Osteocyte (in vitro differentiated cells): ENCODE measurements around the gene ALG1. TPM values are rescaled to one million over a fixed set of nuclear protein-coding genes. Genes with fewer than 3 reads are reported as not detected.

Source experiments
- DNase-seq: peaks from one replicate; pipeline ENCODE4 v3.0.0; 2021; ENCODE audit warnings: mixed read lengths; ENCODE audit not compliant: unreplicated experiment; ENCODE audit errors: extremely low spot score
- H3K27ac Mint-ChIP-seq: one replicate; pipeline ENCODE4 v1.8.0; 2021; ENCODE audit warnings: mild to moderate bottlenecking, mixed read lengths; ENCODE audit not compliant: unreplicated experiment
- H3K27me3 Mint-ChIP-seq: one replicate; pipeline ENCODE4 v1.8.0; 2021; ENCODE audit warnings: mixed read lengths; ENCODE audit not compliant: unreplicated experiment
- H3K36me3 Mint-ChIP-seq: one replicate; pipeline ENCODE4 v1.8.0; 2021; ENCODE audit warnings: mixed read lengths; ENCODE audit not compliant: unreplicated experiment
- H3K4me1 Mint-ChIP-seq: one replicate; pipeline ENCODE4 v1.8.0; 2021; ENCODE audit warnings: mixed read lengths; ENCODE audit not compliant: unreplicated experiment
- H3K4me3 Mint-ChIP-seq: one replicate; pipeline ENCODE4 v1.8.0; 2021; ENCODE audit warnings: mild to moderate bottlenecking, moderate library complexity, mixed read lengths; ENCODE audit not compliant: unreplicated experiment
- H3K9me3 Mint-ChIP-seq: one replicate; pipeline ENCODE4 v1.8.0; 2021; ENCODE audit warnings: mixed read lengths; ENCODE audit not compliant: unreplicated experiment
- total RNA-seq: library from RNA; stranded (reverse); gene quantifications from 2 replicates; pipeline ENCODE4 v1.2.1, GENCODE V29; 2021
- TF ChIP-seq, protein P1 (sequence below): fragments of 200-600 bp; sonication (generic); IDR thresholded peaks from 2 replicates; pipeline ENCODE4 v1.5.0; 2021; ENCODE audit warnings: antibody characterized with exemption, mild to moderate bottlenecking, moderate library complexity

Gene ALG1
- total RNA-seq, 1 donor from 2014 or later = 31.6 TPM

DNA sequence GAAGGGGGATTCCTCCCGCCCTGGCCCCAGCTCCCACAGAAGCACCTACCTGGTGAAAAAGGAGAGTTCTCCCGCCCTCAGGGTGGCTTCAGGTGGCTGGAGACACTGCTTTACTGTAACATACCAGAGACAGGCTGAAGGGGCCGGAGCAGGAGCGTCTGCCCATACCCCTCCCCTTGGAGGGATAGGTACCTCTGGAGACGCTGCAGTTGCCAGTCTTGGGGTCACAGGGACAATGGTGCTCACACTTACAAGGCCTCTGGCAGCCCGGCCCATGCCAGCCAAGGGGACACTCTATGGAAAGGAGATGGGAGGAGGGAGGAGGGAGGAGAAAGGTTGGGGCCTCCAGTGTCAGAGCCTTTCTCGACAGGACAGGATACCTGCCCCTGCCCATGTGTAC is 44.6 kb upstream of the ALG1 start:
- H3K27me3 Mint-ChIP-seq = no peaks in the 10 kb centered on the region
- TF ChIP-seq, protein P1, sequence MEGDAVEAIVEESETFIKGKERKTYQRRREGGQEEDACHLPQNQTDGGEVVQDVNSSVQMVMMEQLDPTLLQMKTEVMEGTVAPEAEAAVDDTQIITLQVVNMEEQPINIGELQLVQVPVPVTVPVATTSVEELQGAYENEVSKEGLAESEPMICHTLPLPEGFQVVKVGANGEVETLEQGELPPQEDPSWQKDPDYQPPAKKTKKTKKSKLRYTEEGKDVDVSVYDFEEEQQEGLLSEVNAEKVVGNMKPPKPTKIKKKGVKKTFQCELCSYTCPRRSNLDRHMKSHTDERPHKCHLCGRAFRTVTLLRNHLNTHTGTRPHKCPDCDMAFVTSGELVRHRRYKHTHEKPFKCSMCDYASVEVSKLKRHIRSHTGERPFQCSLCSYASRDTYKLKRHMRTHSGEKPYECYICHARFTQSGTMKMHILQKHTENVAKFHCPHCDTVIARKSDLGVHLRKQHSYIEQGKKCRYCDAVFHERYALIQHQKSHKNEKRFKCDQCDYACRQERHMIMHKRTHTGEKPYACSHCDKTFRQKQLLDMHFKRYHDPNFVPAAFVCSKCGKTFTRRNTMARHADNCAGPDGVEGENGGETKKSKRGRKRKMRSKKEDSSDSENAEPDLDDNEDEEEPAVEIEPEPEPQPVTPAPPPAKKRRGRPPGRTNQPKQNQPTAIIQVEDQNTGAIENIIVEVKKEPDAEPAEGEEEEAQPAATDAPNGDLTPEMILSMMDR = no peak
- DNase-seq = no peak

DNA sequence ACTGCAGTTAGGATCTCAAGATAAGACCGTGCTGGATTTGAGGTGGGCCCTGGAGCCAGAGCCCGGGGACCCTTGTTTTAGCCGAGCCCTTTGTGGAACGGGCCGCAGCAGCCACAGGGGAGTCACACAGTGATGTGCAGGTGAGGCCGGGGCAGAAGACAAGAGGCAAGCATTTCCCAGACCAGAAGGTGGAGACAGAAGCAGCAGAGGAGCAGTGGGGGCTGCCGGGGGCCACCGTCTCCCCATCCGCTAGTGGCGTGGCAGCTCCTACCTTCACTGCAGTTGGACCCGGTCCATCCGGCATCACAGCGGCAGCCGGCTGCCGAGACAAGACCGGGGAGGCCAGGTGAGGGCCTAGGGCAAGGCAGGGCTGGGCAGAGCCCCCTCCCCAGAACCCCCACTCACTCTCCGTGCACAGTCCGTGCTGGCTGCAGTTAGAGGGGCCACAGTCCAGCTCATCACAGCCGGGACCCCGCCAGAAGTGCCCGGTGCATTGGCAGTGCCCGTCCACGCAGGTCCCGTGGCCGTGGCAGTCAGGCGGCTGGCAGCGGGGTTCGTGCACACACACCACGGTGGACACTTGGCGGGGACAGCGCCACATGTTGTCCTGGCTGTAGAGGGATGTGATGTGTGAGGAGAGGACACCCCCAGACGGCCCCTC is 43.9 kb upstream of the ALG1 start:
- H3K9me3 Mint-ChIP-seq = no peaks in the 10 kb centered on the region
- H3K27ac Mint-ChIP-seq = no peak overlapping the region
- H3K4me1 Mint-ChIP-seq = peaks cover 6% of the 10 kb centered on the region
- no peaks in the 10 kb centered on the region for H3K27me3 Mint-ChIP-seq
- peaks cover 3% of the 10 kb centered on the region for H3K36me3 Mint-ChIP-seq
- TF ChIP-seq, protein P1 = no peak
- DNase-seq = no peak
- no peak overlapping the region for H3K4me3 Mint-ChIP-seq

More for the DNA sequence above, 44.6 kb upstream of the ALG1 start:
- H3K36me3 Mint-ChIP-seq = peaks cover 3% of the 10 kb centered on the region
- H3K9me3 Mint-ChIP-seq = no peaks in the 10 kb centered on the region
- no peak overlapping the region for H3K4me3 Mint-ChIP-seq
- H3K27ac Mint-ChIP-seq = no peak overlapping the region
- H3K4me1 Mint-ChIP-seq = peaks cover 2% of the 10 kb centered on the region

DNA sequence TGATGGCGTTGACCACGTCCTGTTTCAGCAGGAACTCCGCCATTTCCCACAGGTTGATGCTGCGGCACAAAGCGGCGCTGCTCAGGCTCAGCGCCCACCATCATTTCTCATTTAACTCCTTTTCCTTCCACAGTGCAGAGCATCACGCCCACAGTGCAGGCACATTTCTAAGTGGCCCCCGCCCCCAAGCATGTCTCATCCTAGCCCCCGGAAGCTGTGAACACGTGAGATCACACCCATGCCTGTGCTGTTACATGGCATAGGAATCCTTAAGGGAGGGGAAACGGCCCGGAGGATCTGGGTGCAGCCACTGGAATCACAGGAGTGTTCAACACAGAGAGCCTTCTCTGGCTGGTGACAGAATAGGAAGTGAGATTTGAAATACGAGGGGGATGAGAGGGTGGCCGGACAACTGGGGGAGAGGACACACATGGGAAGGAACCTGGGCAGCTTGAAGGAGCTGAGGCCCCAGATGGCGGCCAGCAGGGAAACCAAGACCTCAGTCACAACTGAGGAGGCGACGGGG is 42.6 kb upstream of the ALG1 start:
- no peak overlapping the region for H3K4me3 Mint-ChIP-seq
- no peaks in the 10 kb centered on the region for H3K9me3 Mint-ChIP-seq
- no peak for DNase-seq
- no peaks in the 10 kb centered on the region for H3K27me3 Mint-ChIP-seq
- H3K4me1 Mint-ChIP-seq = peaks cover 11% of the 10 kb centered on the region
- no peak overlapping the region for H3K27ac Mint-ChIP-seq
- peaks cover 3% of the 10 kb centered on the region for H3K36me3 Mint-ChIP-seq
- TF ChIP-seq, protein P1 = no peak

DNA sequence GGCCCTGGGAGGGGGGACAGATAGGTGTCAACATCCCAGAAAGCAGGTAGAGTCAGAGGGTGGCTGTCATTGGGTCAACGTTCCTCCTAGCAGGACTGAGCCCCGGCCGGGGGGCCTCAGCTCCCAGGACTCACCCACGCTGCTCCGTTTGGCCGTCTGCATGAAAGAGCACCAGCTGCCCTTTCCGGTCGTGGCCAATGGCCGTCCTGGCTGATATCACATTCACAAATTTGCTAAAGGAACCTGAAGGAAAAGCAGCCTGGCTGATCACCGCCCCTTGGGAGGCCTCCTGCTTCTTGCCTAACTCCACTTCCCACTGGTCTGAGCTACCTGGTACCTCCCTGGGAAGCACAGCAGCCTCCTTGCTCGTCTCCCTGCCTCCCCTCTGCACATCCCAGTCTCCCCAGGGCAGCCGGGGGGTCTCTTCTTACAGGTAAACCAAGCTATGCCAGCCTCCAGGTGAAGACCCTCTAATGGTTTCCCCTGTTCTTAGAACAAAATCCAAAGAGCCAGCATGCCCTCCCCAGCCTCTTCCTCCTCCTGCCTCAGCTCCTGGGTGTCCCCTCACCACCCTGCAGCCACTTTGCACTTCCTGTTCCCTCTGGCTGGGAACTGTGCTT is 41.3 kb upstream of the ALG1 start:
- Mint-ChIP-seq H3K4me1 (peaks cover 17% of the 10 kb centered on the region), H3K27ac (no peak overlapping the region), H3K4me3 (no peak overlapping the region), H3K27me3 (no peaks in the 10 kb centered on the region), H3K36me3 (peaks cover 3% of the 10 kb centered on the region), H3K9me3 (no peaks in the 10 kb centered on the region)
- TF ChIP-seq, protein P1 = no peak
- DNase-seq = no peak

DNA sequence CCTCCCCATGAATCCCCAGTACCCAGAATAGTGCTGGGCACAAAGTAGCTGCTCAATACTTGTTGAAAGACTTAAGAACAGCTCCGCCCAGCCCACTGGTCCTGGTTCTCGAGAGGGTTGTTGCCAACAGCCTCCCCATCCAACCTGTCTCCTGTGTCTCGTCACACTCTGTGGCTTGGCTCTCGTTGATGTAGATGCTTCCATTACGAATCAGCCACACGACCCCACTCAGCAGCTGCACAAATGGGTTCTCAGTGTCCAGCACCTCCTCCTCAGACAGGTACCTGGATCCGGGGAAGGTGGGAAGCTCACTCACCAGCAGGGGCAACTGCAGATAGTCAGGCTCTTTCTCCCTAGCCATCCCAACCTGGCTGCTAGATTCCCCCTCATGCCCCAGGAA is 40.0 kb upstream of the ALG1 start:
- Mint-ChIP-seq H3K9me3 (no peaks in the 10 kb centered on the region), H3K4me3 (peak overlapping the region; percentile 32), H3K4me1 (peaks cover 17% of the 10 kb centered on the region), H3K27me3 (peaks cover under 1% of the 10 kb centered on the region), H3K27ac (peak overlapping the region; percentile 50), H3K36me3 (peaks cover 3% of the 10 kb centered on the region)
- DNase-seq = no peak
- TF ChIP-seq, protein P1 = no peak
